ENCODE data around the gene NIP7. TPM values are rescaled to one million over a fixed set of nuclear protein-coding genes. Genes with fewer than 3 reads are reported as not detected.
A peak's percentile ranks its signal among the peaks of the same experiment; 100 is the strongest.

NIP7 gene
- total RNA-seq, 1 experiment from 2014 or later = 72.8 TPM

DNA sequence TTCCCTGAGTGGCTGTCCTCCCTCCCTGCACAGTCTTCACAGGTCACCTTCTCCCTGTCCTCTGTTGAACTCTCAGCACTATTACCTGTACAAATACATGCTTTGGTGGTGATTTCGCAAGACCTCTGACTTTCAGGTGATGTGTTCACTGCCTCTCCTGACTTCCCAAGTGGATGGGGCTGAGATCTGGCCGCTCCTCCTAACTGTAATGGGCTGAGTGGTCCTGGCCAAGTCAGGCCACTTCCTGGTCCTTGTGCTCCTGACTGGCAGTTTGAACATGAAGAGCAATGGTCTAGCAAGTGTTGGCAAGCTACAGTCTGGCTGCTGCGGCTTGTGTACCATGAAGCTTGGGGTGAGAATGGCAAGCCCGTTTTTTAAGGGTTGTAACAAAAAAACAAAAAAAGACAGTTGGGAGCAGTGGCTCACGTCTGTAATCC lies 23.7 kb downstream of the NIP7 start:
- peaks cover 8 to 35% (median 27%) of the 10 kb centered on the region in 3 experiments; a peak in 6 of 7 replicates for H3K36me3 Mint-ChIP-seq (ENCODE audit: insufficient read depth in 1 of 3, low read depth in 3 of 3)
- no peak overlapping the region for H4K5ac ChIP-seq (ENCODE audit: insufficient read length, low read depth, low read length)
- no peak overlapping the region for H4K91ac ChIP-seq (ENCODE audit: insufficient read length, low read depth, low read length)
- H3K9me3 ChIP-seq (ENCODE audit: control insufficient read depth, low read depth, low read length) = no peaks in the 10 kb centered on the region
- no peak overlapping the region for H3K4me3 Mint-ChIP-seq
- no peak overlapping the region for H2BK20ac ChIP-seq (ENCODE audit: low read depth, low read length, poor library complexity, severe bottlenecking)
- H2BK15ac ChIP-seq (ENCODE audit: low read depth, low read length) = no peak overlapping the region
- no peaks in the 10 kb centered on the region for H3K23me2 ChIP-seq (ENCODE audit: insufficient read length, low read depth, low read length, poor library complexity, severe bottlenecking)
- H2BK120ac ChIP-seq (ENCODE audit: low read depth, low read length, poor library complexity, severe bottlenecking) = no peak overlapping the region
- no peak overlapping the region for H2AK5ac ChIP-seq (ENCODE audit: insufficient read length, low read length)
- no peak overlapping the region for H3K9ac ChIP-seq (ENCODE audit: extremely low read depth, insufficient read length, low read length)
- H3K9me3 Mint-ChIP-seq = no peaks in the 10 kb centered on the region
- no peaks in the 10 kb centered on the region for H3K79me2 ChIP-seq (ENCODE audit: insufficient read depth, low read length)
- no CpG with 5 or more reads among the region's 5 CpGs for WGBS (ENCODE audit: extremely low coverage, insufficient read length, low lambda C conversion rate)
- H3K27me3 Mint-ChIP-seq (ENCODE audit: low read depth) = no peaks in the 10 kb centered on the region
- no peak overlapping the region for H3K4me2 ChIP-seq (ENCODE audit: insufficient read depth, insufficient read length, low read length)
- H2BK5ac ChIP-seq (ENCODE audit: insufficient read length, low read length) = no peak overlapping the region
- no peaks in the 10 kb centered on the region for H3K79me1 ChIP-seq (ENCODE audit: insufficient read depth, low read depth, low read length, poor library complexity, severe bottlenecking)
- H3K18ac ChIP-seq (ENCODE audit: insufficient read length, low read depth, low read length) = no peak overlapping the region
- TF ChIP-seq, protein P1, sequence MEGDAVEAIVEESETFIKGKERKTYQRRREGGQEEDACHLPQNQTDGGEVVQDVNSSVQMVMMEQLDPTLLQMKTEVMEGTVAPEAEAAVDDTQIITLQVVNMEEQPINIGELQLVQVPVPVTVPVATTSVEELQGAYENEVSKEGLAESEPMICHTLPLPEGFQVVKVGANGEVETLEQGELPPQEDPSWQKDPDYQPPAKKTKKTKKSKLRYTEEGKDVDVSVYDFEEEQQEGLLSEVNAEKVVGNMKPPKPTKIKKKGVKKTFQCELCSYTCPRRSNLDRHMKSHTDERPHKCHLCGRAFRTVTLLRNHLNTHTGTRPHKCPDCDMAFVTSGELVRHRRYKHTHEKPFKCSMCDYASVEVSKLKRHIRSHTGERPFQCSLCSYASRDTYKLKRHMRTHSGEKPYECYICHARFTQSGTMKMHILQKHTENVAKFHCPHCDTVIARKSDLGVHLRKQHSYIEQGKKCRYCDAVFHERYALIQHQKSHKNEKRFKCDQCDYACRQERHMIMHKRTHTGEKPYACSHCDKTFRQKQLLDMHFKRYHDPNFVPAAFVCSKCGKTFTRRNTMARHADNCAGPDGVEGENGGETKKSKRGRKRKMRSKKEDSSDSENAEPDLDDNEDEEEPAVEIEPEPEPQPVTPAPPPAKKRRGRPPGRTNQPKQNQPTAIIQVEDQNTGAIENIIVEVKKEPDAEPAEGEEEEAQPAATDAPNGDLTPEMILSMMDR (conservative IDR thresholded peaks at IDR 0.05) = no peak
- no peaks in the 10 kb centered on the region for H3K4me1 ChIP-seq (ENCODE audit: insufficient read depth, low read length)
- H2BK12ac ChIP-seq (ENCODE audit: insufficient read length, low read depth, low read length) = no peak overlapping the region
- H4K8ac ChIP-seq (replicated peaks; ENCODE audit: insufficient read length, low read depth, low read length) = no peak overlapping the region
- H3K4me1 Mint-ChIP-seq = no peaks in the 10 kb centered on the region
- H3K4ac ChIP-seq (ENCODE audit: low read depth, low read length) = no peak overlapping the region
- no peak overlapping the region for H3T11ph ChIP-seq (ENCODE audit: low read length)
- peak overlapping the region in 2 of 3 experiments; percentile 14 to 52; a peak in 3 of 7 replicates for H3K27ac Mint-ChIP-seq
- no peak for DNase-seq
- H3K14ac ChIP-seq (ENCODE audit: insufficient read depth, low read length) = no peak overlapping the region
- H3K27me3 ChIP-seq (ENCODE audit: insufficient read depth, low read length) = no peaks in the 10 kb centered on the region
- no peak overlapping the region for H3K56ac ChIP-seq (ENCODE audit: insufficient read length, low read depth, low read length)
- H3K27ac ChIP-seq (ENCODE audit: insufficient read length, low read depth, low read length) = no peak overlapping the region
- no peak overlapping the region for H2AFZ ChIP-seq (ENCODE audit: low read length)
- H3K23ac ChIP-seq (ENCODE audit: insufficient read length, low read depth, low read length) = no peak overlapping the region
- H4K20me1 ChIP-seq (ENCODE audit: control insufficient read depth, insufficient read depth, insufficient read length) = no peaks in the 10 kb centered on the region

All from H9 (cell line).